Lung microvascular endothelial cell (primary cell): Measurements from ENCODE around the gene UVRAG. TPM values are rescaled to one million over a fixed set of nuclear protein-coding genes. Genes with fewer than 3 reads are reported as not detected.
A peak's percentile ranks its signal among the peaks of the same experiment; 100 is the strongest.
"Not testable (repeated sequence)": the region's sequence is repeated elsewhere in the genome, so short reads cannot be mapped to it uniquely, and the experiment has no call there.

Experiments used
- DNase-seq, 2 donors: peaks; one replicate each; pipeline versions ENCODE4 v3.0.0 to v3.0.0-alpha.2; 2010; ENCODE audit warnings: low read depth in 2 of 2
- total RNA-seq: library from RNA; depleted of rRNA; stranded (reverse); fragments of >200 nt; gene quantifications from 2 replicates; pipeline ENCODE4 v1.2.1, GENCODE V29; 2014

UVRAG gene
- total RNA-seq, 1 donor from 2014 or later = 60.7 TPM

DNA sequence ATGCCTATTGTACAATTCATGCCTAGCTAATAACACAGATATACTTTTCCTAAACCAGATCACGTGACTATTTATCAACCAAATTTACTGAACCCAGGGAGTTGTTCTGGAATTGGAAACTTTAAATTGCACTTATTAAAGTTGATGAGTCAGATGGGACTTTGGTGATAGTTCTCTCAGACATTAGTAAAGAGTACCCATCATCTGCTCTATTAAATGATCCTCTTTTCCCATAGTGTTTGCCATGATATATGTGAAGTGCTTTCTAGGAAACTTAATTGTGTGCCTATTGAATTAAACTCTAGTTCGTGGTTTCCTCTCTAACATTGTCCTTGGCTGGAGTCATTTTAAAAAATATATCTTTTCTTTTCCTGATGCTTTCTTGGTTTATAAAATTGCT, 99.0 kb downstream of the UVRAG start:
- no peak for DNase-seq

DNA sequence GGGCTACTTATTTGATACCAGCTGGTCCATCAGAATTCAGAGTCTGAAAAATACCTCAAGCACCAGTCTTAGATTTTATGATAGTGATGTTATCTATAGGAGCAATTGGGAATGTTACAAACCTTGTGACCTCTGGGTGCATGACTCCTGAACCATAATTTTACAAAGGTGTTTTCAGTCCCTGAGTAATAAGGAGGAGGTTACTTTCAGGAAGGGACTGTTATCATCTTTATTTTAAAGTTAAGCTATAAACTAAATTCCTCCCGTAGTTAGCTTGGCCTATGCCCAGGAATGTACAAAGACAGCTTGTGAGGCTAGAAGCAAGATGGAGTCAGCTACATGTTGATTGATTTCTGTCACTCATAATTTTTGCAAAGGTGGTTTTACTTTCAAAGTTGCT, 101.9 kb downstream of the UVRAG start:
- no peak for DNase-seq

DNA sequence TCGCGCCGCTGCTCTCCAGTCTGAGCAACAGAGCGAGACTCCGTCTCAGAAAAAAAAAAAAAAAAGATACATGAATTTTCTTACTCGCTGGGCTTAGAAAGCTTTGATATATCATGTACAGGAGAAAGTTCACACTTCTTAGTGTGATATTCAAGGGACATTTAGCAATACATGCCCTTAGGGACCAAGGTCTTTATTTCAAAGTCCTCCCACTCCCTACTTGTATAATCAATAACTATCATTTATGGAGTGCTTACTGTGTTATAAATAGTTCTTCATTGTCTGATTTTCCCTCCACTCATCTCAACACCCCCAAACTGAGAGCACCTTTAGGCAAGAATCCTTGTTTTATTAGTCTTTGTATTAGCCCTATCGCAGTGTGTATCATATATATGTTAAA, 103.3 kb downstream of the UVRAG start:
- no peak for DNase-seq

DNA sequence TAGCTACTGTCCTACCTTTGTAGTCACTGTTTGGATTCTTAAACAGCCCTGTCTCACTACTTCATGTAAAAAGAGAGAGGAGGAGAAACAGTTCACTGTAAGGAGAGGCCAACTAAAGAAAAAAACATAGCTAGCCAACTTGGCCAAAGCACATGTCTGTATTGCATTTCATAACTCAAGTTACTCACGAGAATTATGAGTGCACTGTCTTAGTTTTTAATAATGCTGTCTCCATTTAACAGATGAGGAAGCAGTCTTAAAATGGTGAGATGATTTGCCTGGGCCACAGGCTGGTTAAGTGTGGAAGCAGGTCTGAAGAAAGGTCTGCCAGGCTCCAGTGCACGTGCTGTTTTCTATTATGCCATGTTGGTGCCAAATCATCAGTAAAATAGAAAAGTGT, 104.5 kb downstream of the UVRAG start:
- no peak for DNase-seq

DNA sequence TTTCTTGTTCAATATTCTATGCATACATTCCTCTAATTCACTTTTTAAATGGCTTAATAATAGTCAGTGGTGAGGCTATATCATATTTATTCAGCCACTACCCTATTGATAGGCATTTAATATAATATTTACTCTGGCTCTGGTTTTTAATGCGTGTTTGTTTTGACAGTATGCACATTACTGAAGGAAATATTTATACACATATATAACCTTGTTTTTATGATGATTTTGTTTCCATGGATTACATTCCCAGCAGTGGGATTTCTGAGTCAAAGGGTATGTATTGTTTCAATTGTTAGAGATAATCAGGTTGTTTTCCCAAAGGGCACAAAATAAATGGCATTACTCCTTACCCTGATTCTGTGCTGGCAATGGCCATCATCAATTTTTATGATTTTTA, 105.8 kb downstream of the UVRAG start:
- DNase-seq = peak in 1 of 2 donors; percentile 91

DNA sequence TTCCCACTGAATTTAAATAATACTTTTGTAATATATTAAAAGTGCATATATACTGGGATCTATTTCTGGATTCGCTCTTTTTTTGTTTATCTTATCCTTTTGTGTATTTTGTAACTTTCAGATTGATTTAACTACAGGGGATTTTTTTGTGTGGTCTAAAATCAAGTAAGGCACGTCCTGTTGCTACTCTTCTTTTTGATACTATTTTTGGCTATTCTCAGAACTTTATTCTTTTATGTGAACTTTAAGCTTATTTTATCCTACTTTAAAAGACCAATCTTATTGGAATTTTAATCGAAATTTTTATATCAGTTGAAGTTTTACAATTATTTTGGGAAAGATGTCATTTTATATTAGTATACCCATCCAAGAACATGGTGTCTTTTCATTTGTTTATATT, 106.8 kb downstream of the UVRAG start:
- no peak for DNase-seq

DNA sequence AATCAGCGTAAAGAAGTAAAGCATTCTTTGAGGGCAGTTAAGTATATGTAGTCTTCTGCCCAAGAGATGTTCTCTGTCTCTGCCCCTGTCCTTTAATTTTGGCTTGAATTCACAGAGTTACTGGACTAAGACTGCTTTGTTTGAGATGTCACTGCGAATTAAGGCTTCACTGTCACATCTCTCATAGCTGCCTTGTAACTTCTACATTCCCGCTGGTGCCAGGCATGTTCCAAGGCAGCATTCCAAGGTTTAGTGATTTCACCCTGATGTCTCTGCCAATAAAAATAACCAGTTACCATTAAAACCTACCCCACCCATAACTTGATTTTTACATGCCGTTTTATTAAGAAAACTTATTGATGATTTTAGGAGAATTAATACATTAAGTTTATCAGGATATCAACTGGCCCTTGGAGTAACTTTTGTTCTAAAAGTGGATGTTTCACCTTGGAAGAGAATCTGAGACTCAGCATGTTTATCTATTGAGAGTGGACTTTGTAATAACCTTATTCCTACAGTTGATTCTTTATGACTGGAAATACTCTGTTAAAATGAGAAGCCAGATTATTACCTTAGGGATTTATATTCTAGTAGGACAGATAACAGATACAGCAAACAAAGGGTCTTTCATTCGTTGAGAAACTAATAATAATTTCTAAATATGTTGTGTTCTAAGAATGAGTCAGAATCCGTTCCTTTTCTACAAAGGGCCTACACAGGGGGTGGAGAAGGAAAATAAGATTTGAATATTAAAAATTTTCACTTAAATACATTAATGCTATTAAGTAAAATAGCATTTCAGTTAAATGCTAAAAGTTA, 110.2 kb downstream of the UVRAG start:
- DNase-seq = peak in 1 of 2 donors; percentile 21

DNA sequence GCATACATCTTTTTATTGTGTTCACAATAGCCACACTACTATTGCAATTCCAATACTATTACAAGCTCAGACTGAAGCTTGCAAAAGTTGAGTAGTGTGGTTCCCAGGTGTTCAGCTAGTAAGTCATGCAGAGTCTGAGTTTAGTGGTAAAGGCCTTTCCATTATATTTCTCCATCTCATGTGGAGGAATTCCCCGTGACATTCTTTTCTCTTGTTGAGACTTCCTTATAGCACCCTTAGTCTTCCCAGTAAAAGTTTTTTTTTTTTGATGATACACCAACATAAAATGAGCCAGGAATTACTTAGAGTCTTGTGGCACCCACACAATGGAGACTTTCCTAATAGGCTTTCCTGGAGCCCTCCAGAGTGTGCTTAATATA, 110.8 kb downstream of the UVRAG start:
- peak in 1 of 2 donors; percentile 29 for DNase-seq

DNA sequence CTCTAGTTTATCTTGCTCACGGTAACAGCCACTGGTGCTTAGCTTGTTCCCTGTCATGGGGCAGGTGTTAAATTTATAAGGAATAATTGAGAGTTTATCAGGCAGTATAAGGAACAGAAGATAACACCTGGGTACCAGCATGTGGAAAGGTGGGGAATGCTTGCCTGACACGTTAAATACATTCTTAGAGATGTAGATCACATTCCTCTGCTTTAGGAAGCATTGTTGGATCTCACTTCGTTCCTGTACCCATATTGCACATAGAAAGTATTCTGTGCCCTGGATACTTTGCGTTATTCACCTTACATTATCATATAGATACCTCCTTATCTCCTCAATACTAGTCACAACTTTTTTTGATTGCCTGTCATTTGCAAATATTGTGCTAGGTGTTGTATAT, 114.7 kb downstream of the UVRAG start:
- DNase-seq = no peak

DNA sequence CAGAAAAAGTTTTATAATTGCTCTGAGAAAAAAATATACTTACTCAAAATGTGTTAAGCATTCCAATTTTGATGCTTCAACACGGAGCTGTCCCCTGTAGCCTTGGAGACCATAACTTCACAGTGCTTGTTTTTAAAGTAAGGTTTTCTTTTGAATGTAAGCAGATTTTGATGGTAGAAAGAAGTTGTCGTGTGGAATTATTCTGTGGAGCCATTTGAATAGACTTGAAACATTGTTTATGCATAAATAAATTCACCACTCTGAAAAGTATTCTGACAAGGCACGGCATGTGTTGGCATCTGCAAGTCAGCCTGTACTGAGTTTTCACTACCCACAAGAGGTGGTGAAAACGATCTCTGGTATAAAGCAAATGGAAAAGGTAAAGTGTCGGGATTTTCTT, 115.5 kb downstream of the UVRAG start:
- no peak for DNase-seq

DNA sequence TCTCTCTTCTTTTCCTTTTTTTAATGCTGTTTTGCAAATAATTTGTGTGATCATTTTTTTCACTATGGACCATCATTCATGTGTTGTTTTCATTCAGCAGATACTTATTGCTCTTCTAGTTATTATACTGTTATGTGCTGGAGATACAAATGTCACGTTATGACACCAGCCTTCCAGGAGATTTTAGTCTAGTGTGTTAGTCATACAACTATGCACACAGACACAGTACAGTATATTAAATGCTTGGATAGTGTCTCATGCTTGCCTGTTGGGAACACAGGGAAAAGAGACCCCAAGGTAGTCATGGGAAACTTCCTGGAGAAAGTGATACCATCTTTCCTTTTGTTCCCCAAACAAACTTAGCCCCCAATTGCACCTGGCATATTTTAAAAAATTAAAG, 116.1 kb downstream of the UVRAG start:
- DNase-seq = peak in 1 of 2 donors; percentile 39

DNA sequence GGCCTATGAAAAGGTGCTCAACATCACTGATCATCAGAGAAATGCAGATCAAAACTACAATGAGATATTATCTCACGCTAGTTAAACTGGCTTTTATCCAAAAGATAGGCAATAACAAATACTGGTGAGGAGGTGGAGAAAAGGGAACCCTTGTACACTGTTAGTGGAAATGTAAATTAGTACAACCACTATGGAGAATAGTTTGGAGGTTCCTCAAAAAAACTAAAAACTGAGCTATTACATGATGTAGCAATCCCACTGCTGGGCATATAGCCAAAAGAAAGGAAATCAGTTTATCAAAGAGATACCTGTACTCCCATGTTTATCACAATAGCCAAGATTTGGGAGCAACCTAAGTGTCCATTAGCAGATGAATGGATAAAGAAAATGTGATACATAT, 118.7 kb downstream of the UVRAG start:
- DNase-seq = not testable (repeated sequence)

DNA sequence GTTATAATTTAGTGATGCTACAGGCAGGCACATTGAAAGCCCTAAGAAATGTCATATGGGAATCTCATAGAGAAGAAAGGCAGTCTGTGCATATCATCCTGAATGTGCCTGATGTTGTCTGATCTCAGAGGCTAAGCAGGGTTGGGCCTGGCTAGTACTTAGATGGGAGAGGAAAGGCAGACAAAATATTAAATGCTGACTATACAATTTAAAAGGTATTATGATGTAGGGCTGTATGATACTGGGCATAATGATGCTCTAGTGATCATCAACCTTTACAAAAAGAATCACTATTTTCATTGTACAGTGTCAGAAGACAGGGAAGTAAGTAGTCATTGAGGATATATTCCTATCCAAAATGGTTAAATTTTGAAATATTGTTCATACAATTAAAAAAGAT, 119.8 kb downstream of the UVRAG start:
- DNase-seq = no peak

DNA sequence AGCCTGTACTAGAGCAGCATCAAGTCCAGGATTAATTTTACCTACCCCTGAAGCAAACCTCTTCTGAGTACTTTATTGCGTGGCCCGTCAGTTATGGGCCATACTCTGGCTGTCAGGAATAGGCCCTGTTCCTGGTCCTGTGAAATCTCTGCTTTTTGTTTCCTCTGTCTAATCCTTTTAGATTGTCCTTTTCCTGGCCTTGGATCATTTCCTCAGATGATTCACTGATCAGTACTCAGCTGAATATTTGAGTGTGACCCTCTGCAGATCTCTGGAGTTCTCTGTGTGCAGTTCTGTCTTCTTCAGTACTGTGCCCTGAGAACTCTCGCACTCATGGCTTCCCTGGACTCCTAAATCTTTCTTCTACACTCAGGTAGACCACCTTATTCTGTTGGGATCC, 123.5 kb downstream of the UVRAG start:
- peak; percentile 54 to 80 for DNase-seq

DNA sequence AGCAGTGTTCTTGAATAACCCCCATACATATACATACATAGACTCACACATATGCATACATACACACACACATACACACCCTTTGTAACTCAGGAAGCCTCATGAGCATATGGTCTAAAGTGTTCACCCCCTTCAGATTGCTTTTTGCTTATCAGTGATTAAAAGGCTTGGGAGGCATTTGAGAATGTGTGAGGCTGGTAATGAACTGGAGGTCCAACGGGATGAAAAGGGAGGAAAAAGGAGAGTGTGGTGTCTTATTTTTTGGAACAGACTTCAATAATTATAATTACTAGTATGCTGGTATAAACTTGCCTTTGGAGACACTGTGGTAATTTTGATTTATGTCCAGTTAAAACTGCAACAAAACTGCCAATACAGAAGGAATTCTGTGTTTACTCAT, 124.5 kb downstream of the UVRAG start:
- no peak for DNase-seq

DNA sequence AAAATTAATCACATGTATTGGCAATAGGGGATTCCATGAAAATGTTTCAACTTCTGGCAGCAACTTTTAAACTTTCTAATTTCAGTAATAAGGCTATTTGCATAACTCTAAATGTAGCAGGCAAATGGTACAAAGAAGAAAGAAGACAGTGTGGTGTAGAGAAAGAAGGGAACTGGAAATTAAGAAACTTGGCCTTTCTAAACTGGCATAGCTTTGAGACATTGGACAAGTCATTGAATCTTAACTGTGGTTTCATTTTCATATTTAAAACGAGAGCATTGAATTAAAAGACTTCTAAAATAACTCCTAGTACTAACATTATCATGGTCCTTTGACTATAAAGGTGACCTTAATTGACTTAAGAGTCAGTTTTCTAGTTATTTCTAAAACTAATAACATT, 125.0 kb downstream of the UVRAG start:
- no peak for DNase-seq

DNA sequence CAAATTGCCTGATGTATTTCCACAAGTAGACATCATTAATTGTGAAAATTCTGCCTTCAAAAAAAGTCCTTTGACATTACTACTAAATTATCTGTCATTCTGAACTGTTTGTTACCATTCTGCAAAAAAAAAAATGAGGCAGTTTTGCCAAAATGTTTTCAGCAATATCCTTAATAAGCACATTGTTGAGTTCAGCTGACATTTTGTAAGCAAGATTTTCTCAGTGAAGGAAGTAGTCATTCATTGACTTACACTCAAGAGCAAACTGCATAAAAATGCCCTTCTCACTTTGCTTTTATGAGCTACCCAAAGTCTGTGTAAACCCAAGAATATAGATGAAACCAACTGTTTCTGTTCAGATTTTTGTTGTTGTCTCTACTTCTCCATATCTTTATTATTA, 125.9 kb downstream of the UVRAG start:
- DNase-seq = no peak

DNA sequence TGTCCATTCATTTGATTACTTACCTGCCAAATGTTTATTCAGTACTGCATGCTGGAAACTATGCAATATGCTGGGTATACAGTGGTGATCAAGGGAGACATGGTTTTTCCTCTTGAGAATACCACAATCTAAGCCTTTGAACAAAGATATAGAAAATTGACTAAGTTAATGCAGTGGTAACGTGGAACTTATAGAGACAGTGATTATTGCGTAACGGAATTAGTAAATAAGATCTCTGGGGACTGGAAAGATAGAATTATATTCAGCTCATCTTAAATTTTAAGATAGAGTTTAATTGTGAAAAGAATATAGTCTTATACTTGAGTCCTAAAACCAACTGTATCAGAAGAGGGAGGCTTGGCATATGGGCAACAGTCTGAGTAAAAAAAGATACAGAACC, 129.5 kb downstream of the UVRAG start:
- DNase-seq = no peak

DNA sequence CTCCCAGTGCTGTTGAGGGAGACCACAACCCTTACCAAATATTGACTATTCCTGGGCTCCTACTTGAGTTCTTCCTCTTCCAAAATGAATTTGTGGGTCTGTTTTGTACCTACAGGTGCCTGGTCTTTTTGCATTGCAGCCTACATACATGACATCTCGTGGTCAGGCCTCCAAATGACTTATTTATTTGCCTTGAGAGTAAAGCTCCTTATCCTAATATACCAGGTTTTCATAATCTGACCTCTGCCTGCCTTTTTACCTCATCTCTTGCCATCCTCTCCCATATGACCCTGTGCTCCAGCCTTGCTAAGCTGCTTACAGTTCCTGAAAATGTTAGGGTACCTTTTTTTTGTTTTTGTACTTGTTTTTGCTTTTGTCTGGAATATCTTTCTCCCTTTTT, 130.4 kb downstream of the UVRAG start:
- no peak for DNase-seq

DNA sequence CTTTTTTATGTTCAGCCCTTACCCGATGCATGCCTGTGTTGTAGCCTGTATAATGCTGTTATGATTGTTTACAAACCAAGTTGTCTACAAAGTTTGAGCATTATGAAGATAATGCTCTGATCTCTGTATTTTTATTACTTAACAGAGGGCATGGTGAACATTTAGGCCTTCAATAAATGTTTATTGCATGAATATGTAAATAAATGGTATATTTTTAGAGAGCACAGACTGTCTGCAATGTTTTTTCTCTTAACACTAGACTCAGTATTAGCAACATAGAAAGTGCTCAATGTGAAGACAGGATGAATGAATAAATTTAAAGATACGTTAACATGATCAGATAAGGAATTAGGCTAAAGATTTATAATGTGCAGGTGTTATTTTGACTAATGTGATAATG, 130.9 kb downstream of the UVRAG start:
- DNase-seq = no peak

DNA sequence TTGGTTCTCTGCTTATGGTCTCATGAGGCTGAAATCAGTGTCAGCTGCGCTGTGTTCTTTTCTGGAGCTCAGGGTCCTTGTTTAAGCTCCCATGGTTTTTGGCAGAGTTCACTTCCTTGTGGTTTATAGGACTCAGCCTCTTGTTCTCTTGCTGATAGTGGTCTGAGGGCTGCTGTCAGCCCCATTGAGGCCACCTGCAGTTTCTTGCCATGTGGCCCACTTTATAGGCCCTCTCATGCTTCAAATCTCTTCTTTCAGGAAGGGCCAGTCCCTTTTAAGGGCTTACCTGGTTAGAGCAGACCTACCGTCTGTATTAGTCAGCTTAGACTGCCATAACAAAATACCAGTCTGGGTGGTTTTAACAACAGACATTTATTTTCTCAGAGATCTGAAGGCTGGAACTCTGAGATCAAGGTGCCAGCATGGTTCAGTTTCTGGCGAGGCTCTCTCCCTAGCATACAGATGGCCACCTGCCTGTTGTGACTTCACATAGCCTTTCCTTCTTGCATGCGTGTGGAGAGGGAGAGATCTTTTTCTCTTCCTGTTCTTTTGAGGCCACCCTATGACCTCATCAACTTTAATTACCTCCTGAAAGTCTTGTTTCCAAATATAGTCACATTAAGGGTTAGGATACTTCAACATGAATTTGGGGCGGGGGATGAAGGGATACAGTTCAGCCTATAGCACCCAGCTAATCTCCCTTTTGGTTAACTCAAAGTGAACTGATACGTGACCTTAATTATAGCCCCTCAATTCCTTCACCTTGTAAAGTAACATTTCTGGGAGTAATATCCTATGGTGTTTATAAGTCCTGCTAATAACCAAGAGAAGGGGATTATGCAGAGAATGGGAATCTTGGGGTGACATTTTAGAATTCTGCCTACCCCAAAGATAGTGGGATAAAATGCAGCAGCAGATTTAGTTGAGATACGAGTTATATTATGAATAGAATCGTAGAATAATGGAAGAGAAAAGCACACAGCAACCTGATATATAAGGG, 131.8 kb downstream of the UVRAG start:
- DNase-seq = peak in 1 of 2 donors; percentile 64

DNA sequence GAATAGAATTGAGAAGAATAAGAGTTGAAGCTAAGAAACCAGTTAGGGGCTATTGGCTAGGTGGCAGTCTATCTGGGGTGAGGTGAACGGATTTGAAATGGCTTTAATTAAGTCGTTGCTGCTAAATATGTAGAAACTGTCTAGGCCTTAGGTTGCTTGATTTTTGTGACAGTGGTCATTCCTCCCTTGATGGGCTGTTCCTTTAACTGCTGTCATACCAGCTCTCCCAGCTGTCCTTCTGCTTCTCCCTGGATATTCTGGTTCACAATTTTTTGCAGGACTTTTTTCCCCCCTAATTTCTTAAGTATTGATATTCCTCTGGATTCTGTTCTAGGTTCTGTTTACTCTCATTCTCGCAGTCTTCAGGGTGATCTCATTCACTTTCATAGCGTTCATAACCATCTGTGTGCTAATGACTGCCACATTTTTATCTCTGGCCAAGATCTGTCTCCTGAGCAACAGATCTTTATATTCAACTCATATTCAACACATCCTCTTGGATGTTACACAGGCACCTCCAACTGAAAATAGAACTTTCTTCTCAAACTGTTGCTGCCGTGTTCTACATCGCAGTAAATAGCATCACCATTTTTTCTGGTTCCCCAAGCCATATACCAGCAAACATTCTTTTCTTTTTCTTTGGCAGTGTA, 134.1 kb downstream of the UVRAG start:
- peak in 1 of 2 donors; percentile 56 for DNase-seq
